ENCODE data around the gene ULK4.

DNA sequence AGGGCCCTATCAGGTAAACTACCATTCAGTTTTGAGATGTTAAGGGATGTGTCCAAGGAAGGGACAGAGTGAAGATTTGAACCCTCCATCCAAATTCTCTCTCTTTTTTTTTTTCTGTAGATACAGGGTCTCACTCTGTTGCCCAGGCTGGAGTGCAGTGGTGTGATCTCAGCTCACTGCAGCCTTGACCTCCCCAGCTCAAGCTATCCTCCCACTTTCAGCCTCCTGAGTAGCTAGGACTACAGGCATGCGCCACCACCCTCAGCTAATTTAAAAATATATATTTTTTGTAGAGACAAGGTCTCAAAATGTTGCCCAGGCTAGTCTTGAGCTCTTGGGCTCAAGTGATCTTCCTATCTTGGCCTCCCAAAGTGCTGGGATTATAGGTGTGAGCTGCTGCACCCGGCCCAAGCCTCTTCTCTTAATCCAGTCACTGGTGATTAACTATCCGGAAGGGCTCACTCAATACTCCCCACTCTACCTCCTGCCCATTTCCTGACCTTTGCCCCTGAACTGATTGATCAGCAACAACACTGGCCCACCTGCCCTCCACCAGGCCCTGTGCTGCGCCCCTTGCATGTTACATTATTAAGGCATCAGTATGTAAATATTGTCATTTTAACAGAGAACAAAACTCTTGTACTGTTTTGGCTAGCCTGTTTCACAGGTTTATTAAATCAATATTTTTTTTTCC lies 597.9 kb downstream of the ULK4 start:
- TF ChIP-seq, protein P1, sequence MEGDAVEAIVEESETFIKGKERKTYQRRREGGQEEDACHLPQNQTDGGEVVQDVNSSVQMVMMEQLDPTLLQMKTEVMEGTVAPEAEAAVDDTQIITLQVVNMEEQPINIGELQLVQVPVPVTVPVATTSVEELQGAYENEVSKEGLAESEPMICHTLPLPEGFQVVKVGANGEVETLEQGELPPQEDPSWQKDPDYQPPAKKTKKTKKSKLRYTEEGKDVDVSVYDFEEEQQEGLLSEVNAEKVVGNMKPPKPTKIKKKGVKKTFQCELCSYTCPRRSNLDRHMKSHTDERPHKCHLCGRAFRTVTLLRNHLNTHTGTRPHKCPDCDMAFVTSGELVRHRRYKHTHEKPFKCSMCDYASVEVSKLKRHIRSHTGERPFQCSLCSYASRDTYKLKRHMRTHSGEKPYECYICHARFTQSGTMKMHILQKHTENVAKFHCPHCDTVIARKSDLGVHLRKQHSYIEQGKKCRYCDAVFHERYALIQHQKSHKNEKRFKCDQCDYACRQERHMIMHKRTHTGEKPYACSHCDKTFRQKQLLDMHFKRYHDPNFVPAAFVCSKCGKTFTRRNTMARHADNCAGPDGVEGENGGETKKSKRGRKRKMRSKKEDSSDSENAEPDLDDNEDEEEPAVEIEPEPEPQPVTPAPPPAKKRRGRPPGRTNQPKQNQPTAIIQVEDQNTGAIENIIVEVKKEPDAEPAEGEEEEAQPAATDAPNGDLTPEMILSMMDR (IDR thresholded peaks at IDR 0.05): no peak
- no peak for TF ChIP-seq POLR2A (IDR thresholded peaks at IDR 0.05)

Measured in lower leg skin (tissue), 3 donors.